Nucleus accumbens (tissue), 56 donors: ENCODE measurements around the gene PNPLA5.
A peak's percentile ranks its signal among the peaks of the same experiment; 100 is the strongest.

Source experiments
- DNase-seq, 56 donors: peaks; one replicate each; lab custom pipeline; 2025; lab: John Stamatoyannopoulos, UW

The PNPLA5 gene

DNA sequence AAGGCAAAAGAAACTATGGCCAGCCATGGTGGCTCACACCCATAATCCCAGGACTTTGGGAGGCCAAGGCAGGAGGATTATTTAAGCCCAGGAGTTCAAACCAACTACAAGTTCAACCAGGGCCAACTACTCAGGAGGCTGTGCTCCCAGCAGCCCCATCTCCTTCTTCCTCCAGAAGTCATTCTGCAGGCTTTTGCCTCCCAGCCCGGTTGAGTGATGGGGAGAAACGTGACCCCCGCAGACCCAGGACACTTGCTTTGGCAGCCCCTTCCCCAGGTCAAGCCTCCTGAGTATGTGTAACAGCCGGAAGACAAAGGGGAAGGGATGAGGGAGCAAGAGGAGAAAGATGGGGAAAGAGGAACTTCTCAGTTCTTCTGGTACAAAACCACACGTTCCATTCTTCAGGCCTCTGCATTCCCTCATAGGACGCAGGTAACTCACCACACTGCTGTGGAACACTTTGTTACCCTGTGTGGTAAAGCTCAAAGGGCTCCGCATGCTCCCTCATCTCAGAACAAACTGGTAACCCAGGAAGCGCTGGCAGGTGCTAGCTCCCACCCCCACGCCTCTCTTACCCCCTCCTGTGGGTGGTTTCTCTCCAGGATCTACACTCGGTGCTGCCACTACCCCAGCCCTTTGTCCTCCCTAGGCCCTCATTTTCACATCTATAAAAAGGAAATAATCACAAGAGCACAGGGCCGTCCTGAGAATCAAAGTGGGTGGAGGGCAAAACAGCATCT lies 33.5 kb downstream of the PNPLA5 start:
- DNase-seq: no peak

DNA sequence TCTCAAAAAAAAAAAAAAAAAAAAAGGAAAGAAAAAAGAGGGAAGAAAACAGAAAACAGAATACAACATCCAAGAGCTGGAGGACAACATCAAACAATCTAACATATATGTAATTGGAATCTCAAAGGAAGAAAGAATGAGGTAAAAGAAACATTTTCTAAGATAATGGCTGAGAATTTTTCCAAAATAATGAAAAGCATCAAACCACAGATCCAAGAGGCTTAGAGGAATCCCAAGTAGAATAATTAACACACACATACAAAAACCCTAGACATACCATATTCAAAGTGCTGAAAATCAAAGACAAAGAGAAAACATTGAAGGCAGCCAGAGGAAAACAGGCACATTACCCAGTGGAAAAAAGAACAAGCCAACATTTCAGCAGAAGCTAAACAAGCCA lies 34.4 kb downstream of the PNPLA5 start:
- no peak for DNase-seq

DNA sequence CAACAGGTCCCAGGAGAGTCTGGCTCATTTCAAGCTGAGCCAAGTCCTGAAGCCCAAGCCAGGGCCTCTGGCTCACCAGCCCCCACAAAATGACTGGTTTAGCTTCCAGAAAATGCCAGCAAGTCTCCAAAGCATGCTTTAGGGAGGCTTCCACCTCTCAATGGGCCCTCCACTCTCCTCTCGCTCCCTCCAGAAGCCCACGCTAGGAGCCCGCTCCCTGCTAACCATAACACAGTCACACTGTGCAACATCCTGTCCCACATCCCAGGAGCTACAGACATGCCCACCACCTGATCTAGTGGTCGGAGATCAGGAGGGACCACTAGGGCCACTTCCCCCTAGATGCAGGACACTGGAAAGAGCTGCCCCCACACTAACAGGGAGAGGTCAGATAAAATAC lies 36.4 kb downstream of the PNPLA5 start:
- no peak for DNase-seq

DNA sequence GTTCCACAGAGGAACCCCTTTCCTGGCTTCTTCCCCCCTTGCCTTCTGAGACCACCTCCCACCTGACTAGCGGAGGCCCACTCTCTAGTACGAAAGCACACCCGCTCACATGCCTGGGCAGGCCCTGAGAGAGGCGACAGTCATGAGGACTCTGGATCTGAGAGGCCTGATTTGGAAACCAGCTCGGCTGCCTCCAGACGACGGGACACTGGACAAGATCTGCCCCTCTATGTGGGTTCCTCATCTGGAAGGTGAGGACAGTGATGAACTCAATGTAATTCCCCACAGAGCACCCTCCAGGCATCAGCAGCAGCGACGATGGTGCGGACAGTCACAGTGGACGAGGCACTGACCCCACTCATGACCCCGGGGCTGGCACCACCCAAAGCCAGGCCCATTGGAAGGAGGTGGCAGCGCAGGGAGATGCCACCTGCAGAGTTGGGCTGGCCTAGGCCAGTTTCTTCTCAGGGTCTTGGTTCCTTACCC lies 37.0 kb downstream of the PNPLA5 start:
- DNase-seq: no peak

DNA sequence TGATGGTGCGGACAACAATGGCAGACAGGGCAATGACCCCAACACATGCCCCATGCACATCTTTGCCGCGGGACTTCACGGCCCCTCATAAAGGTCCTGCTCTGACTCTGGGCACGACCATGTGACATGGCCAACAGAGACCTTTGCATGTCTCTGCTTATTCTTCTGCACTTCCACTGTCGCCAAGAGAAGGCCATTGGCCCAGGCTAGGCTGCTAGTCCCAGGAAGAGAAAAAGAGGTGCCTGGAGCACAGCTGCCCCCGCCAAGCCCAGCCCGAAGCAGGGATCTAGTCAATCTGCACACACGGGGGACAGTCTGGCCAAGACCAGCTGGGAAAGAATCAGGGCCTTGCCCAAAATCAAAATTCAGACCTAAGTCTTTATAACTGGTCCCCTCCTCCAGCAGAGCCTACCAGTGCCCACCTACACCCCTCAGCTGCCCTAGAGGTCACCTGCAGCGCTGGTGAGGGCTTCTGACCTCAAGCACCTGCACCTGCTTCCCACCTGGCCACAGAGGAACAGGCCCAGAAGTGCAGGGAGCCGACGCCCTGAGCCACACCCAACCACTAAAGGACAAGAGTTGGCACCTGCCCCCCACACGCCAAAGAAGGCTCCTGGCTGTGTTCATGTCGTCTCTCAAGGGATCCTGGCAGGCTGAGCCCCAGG lies 37.6 kb downstream of the PNPLA5 start:
- DNase-seq: no peak

DNA sequence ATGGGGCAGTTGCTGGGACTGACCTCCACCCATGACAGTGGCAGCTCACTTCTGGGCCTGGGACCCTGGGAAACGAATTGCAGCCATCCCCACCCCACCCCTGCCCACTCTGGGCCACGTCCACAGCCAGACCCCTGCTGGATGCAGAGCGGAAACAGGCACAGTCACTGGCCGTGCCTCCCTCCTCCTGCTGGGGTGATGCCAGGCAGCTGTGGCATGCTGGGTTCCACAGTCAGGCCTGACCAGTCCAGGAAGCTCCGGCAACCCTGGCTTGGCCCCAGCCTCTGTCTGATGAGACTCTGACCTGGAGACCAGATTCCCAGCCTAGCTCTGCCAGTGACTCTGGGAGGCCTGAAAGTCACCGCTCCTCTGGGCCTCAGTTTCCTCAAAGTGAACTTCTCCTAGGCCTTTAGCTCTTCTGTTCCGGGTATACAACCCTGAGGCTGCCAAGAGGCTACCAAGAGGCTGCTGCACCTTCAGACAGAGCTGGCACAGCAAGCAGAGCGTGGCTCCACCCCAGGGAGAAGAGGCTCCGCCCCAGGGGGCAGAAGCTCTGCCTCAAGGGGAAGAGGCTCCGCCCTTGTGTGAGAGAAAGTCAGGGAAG lies 38.4 kb downstream of the PNPLA5 start:
- DNase-seq: peak in 1 of 56 donors; percentile 16

DNA sequence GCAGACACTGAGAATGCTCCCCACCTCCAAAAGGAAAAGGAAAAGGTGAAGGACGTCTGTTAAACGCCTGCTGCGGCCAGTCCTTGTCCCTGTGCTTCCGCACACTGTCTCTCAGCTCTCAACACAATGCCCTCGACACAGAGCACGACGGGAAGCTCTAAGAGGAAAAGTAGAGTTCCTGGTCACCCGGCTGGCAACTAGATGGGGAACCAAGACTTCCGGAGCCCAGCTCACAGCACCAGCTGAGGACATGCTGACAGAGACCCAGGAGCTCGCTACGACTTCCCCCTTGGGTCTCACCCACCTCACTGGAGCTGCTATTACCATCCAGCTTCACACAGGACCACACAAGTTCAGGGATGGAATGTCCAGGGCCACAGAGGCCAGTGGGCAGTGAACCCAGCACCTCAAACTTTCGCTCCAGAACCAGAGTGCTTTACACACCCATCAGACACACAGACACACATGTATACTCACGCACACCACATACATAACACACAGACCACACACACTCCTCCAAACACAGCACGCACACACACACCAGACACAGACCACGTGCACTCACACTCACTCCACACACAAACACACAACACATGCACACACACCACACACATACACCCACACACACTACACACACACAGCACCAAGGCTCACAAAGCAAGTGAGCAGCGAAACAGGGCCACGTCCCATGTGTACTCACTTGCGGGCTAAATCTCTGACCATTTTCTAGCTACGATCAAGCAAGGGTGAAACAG lies 39.1 kb downstream of the PNPLA5 start:
- peak in 1 of 56 donors; percentile 13 for DNase-seq

DNA sequence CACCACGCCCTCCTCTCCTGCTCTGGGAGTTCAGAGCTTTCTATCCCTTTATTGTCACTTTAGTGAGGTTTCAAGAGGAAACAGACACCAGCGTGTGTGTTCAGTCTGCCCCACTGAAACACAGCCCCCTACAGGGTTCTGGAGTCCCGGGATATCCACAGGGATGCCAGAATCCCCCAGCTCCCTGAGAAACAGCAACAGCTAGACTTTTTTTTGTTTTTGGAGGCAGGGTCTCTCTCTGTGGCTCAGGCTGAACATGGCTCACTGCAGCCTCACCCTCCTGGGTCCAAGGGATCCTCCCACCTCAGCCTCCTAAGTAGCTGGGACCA lies 39.9 kb downstream of the PNPLA5 start:
- no peak for DNase-seq

DNA sequence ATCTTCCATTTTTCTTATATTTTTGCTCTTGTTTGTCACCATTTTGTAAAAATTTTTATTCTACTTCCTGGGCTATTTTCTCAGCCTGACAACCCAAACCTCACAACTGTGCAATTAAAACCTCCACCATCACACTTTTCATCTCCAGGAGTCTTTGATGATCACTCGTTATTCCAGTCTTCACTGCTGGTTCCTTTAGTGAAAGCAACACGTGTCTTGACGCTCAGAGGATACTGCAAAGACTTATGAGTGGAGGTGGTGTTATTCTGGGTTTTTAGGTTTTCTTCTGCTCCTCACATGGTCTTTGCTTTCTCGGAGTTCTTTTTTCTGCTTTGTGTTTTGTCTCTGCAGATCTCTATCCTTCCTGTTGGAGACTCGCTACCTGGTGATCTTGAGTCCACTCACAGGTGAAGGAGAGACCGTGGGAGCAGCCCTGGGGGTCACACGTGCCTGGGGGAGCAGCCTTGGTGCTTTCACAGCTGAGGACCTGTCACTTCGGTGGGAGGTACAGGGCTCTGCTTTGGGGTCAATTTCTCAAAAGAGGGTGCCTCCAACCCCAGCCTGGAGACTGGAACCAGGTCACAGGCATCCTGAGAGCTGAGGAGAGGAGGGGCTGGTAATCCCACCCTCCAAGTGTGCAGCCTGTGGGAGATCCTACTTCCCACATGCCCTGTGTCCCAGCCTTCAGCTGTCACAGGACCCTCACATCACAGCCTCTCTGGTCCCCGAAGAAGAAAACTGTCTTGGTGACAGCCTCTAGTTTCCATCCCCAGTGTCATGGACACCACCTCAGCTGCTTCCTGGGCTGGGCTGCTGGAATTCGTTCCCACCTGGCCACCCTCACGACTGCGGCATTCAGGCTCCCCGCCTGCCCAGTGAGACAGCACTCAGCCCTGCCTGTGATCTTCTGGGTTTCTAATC lies 40.5 kb downstream of the PNPLA5 start:
- DNase-seq: no peak

DNA sequence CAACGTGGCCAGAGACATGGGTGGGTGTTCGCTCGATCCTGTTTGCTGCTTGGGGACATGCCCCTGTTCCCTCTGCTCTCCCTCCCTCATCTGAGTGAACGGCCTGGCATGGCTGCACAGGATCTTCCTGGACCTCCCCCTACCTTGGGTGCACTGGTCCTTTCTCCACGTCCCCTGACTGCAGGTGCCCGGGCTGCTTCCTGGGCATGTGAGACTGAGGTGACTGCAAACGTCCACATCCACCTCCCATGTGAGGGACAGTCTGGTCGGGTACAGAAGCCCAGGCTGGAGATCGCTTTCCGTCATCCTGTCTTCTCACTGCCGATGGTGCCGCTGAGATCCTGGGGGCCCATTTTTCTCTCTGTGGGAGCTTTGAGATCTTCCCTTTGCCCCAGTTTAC lies 41.3 kb downstream of the PNPLA5 start:
- no peak for DNase-seq

DNA sequence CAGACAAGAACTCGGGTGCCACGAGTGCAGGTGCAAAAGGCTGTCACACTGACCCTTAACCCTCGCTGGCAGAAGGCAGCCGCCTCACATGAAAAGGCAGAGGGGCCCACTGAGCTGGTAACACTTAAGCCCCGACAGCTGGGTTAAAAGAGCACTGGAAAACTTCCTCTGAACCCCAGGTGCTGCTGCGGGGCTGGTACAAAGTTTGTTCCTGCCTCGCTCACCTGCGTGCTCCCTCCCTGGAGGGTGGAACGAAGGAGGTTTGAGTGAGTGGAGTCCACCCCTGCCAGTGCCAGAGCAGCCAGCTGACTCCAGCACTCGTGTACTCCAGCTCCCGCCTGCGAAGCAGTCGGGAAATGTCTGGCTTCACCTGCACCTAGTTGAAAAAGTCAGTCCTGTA lies 42.1 kb downstream of the PNPLA5 start:
- no peak for DNase-seq

DNA sequence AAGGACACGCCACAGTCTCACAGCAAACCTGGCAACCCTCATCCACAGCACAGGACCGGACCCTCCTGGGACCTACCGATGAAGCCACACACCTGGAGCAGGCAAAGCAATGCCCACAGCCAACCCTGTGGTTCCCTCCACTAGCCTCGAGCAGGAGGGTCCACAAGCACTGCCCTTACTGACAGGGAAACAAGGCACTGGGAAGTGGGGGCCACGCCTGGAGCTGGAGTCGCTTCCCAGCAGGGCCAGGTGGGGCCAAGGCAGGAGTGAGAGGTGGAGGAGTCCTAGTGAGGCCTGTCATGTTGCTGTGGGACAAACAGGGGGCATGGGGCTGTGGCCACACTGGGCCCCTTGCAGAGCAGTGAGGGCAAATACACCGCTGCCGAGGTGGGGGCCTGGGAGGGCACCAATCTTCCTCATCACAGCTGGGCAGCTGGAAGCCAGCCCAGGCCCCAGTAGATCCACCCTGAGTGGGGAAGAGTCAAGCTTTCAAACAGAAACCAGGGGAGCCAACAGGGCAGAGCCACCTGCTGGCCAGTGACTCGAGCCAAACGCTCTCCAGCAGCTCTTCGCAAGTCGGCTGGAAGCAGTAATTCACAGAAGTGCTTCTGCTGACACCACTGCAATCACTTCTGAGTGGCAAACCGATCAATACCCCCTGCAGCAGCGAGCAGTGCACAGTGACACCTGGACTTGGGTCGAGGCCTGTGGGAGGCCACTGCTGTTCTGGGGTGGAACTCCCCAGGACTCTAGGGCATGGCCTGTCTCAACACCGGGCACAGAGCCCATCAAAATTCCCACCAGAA lies 43.2 kb downstream of the PNPLA5 start:
- no peak for DNase-seq

DNA sequence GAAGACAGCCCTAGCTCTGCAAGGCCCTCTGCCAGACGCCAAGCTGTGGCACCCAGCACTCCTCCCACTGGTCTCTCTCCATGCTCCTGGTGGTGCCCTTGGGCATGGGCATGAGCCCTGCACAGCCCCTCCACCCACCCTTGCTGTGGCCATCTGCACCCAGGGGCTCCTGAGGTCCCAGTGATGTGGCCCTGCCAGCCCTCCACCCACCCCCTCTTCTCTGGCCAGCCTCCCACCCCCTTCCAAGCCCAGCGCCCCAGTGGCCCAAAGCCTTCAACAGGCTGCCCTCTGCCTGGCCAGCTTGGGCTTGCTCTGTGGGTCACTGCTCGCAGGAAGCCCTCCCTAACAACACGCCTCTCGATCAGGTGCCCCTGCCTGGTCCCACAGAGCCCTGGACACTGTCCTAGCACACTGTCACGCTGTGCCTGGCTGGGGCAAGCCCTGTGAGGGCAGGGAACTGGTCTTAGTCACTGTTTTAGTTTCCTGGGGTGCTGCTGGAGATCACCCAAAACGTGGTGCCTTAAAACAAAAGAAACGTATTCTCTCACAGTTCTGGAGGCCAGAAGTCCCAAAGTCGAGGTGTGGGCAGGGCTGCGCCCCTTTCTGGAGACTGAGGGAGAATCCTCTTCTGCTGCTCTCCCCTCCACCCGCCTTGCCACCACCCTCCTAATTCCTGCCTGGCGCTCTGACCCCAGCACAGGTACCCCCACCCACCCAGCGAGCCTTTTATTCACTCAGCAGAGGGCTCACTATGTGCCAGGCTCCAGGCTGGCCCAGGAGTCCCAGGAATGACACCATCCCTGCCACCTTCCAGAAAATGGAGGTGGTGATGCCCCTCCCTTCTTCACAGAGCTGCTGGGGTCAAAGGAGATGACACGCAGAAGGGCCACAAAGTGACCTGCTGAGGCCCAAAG lies 44.2 kb downstream of the PNPLA5 start:
- no peak for DNase-seq

DNA sequence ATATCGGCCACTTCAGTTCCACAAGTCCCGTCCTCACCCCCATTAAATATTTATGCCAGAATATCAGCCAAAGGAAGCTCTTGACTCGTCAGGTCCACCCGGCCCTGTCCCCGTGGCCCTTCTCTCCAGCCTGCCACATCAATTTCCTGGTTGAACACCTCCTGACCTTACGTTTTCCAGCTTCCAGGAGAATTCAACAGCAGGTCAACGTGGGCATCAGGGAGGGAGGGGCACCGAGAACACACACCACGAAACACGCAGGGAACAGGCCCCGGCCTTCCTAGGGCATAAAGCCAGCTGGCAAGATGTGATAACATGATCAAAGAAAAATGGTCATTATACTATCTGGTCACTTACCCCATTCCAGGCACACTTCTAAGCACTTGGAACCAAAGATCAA lies 44.8 kb downstream of the PNPLA5 start:
- DNase-seq: no peak

DNA sequence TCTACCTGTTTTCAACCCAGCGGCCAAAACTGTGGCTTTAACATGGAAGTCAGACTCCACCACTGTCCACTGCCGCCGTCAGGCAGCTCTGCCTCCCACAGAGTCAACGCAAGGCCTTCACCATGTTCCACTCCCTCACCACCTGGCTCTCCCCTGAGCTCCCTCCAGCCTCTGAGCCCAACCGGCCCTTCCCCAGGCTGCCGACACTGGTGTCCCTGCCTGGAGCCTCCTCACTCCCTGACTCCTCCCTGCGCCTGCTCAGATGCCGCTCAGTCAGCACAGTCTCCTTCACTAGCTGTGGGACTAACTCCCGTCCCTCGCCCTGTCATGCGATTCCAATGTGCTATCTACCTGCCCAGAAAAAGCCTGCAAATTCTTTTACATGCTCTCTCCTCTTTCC lies 45.8 kb downstream of the PNPLA5 start:
- DNase-seq: no peak

DNA sequence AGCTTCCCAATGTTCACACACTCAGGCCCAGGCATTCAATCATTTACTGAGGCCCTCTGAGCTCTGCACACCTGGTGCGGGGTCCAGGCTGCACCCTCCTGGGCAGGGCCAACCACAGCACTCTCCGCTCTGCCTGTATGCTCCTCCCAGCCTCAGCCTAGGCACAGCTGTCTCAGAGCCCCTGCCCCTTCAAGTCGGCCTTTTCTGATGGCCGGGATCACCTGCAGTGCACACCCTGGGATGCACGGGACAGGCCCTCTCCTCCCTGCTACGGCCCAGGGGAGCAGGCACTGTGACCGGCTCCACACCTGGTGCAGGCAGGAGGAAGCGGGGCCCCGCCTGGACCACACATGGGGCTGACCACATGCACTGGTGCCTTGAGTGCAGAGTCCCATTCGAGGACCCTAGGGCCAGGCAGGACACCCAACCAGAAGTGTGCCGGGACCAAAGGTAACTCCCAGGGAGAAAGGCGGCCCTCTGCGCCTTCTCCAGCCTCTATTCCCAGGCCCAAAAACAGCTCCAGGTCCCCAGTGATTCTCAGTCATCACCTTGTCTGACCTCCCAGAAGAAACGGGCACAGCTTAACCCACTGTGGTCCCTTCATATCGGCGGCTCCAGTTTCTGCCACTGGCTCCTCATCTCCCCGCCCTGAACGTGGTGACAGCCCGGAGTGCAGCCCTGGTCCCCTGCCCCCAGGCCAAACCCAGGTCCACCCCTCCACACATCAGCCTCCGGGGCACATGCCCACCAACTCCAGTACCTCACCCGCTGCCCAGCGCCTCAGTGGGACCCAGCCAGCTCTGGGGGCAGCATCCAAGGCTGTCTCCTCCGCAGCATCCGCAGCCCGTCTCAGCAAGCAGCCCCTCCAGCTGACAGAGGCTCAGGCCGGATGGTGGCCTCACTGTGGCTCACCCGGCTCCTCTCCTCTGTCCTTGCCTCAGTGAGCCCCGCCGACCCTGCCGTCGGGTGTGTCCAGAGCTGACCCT lies 47.0 kb downstream of the PNPLA5 start:
- no peak for DNase-seq
